Measurements from ENCODE around the gene REV3L.

REV3L gene

DNA sequence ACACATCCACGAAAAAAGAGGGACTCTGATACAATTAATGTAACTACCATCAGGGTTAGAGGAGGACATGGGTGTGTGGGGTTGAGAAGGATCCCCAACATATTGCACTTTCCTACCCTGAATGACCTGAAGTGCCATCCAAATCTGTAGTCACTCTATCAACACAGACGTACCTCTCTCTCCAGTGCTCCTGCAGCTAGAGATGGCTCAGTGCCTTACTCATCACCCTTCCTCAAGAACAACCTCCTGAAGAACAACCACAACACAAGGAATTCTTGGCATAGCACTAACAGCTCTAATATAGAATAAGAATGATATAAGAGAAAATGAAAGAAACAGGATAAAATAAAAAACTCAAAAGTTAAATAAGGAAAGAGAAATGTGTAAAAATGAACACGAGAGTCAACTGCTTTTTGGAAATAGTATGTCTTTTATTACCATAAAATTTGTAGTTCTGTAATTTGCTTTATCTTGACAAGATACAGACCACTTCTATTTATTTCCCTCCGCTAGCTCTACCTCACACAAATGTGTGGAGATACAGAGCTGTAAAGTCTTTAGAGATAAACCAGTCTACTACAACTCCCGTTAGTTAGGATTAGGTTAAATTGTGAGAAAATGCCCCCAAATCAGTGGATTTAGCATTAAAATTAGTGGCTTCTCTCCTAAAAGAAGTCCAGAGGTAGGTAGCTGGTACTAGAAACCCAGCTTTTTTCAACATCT lies 63.9 kb downstream of the REV3L start:
- DNase-seq, result no peak

GRCh38 chr6:111417946-111418345 lies 65.1 kb downstream of the REV3L start:
- DNase-seq, result no peak

DNA sequence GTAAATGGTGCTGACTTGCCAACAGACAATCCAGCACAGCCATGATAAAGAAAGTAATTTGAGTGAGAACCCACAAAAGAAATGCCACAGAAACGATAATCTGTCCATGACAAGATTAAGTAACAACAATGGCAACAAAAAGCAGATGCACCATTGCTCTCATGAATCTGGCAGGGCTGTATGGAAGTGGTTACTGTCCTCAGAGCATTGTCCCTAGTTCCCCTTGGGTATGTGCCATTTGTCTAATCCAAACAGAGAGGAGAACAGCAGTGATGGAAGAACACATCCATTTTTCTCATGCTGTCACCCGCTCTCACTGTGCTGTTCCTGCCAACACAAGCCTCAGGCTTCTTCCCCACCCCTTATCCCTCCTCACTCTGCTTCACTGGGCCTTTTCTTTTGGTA lies 65.8 kb downstream of the REV3L start:
- DNase-seq, result no peak

DNA sequence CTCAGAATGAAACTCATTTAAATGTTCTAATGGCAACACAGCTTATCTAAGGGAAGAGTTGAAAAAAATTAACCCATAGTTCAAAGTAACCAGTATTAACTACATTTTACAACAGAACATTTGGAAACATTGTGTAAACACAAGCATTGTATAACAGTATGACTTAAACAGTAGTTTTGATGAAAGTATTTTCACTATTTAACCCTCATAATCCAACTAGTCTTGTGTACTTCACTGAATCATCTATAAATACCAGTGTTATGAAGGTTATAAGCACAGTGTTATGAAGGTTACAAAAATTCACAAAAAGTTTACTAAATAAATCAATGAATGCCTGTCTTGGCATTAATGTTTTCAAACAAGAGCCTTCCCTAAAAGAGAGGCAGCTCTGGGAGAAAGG lies 66.5 kb downstream of the REV3L start:
- no peak for DNase-seq

DNA sequence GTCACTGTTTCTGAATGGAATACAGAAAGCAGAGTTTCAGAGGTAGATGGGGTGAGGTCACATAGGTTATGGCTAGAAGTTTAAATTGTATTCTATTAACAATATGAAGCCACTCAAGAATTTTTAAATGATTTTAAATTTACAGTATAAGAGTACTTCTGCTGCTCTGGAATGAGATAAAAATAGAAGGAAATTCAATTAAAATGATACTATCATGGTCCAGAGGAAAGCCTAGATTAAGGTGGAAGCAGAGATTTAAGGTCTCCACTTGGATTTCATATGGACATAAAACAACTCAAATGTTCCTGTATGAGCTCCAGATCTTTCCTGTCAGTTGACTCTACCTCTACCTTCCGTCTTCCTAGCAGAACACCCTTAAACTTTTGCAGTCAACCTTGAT lies 68.6 kb downstream of the REV3L start:
- no peak for DNase-seq

DNA sequence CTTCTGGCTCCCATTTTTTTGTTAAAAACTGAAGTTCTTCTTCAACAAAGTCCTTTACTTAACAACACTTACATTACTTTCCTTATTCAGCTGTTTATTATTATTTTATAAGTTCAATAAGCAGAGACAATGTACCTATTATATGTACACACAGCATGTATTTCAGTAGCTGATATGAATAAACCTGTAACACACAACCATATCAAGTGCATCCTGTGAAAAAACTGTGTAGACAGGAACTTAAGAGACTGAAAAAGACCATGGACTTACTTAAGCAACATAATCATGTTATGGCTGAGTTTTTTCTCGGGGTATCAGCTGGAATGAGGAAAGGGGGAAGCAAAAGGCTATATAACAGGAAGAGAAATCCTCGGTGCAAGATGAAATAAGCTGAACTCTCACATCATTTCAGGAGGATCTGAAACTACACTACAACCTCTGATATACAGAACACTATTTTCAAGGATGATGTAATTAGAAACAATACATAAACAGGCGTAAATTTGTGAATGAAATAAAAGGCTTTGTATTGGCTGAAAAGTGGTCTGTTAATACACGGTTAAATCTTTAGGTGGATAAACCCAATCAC lies 70.9 kb downstream of the REV3L start:
- DNase-seq, result no peak

DNA sequence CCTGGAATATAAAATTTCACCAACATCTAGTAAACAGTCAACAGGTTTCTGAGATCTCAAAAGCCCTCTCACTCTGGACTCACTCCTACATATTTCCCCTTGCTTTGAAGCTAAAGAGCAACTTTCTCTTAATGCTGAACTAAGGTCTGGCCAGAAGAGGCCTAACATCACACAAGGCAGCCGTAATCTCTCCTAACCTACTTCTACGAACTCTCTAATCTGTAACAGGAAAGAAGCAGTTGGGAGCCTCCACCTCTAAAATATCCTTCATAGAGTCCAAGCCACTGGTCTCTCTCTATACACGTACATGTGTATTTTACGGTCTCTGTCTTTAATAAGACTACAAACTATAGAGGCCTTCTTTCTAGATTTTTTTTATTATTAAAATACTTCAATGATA lies 72.0 kb downstream of the REV3L start:
- no peak for DNase-seq

DNA sequence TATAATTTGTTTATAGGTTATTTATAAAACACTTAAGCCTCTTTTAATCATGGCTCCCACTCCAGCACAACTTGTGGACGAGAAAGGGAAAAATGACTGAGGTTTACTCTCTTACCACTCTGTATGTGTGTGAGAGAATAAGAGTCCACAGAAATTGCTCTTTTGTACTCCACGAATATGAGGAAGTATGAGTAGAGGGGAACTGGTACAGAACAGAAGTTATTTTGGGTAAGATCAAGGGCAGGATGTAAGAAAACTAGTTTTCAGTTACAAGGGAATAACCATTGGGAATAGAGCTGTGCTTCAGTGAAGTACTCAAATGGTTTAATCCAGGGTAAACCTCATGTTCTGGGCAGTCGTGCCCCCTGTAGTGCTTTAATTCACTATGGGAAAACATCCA lies 72.6 kb downstream of the REV3L start:
- no peak for DNase-seq

DNA sequence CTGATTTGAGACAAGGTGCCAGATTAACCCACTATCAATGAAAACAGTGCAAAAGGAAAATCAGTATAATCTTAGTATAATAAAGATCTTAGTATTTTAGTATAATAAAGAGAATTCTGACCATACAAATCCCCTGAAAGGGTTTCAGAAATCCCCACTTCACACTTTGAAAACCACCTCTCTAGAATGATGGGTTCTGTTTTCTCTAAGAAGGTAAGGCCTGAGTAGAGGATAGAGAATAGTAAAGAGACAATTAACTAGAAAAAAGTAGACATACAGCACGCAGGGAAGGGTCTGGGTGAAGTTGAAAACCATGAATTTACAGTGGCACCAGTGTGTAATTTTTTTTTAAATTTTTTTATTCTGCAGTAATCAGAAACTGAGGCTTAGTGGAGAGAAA lies 73.6 kb downstream of the REV3L start:
- no peak for DNase-seq

- DNase-seq, result no peak
These were observed 75.3 kb downstream of the REV3L start for GRCh38 chr6:111407686-111408085.

DNA sequence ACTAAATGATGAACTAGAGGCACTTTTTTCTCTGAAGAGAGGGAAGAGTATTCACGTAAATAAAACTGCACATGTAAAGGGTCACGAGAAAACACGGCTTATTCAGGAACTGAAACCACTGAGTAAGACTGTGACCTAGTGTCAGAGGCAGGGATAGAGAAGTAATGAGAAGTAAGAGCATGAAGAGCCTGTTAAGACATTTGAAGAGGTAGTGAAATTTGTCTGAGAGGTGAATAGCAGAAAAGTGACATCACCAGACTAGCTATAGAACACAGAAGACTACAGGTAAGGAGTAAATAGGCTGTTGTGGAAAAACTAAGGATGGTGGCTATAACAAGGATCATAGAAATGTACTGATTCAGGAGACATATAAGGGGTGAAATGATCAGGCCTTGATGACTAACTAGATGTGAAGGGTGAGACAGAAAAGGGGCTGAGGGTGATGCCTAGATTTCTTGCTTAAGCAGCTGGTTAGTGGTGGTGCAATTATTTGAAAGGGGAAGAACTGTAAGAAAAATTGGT lies 76.8 kb downstream of the REV3L start:
- DNase-seq, result no peak

DNA sequence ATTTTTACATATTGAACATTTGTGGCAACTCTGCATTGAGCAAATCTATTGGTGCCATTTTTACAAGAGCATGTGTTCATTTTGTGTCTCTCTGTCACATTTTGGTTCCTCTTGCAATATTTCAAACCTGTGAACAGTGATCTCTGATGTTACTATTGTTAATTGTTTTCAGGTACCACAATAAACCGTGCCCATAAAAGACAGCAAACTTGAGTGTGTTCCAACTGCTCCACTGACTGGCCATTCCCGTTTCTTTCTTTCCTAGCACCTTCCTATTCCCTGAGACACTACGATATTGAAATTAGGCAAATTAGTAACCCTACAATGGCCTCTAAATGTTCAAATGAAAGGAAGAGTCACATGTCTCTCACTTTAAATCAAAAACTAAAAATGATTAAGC lies 79.6 kb downstream of the REV3L start:
- no peak for DNase-seq

GRCh38 chr6:111399626-111400025 lies 83.4 kb downstream of the REV3L start:
- no peak for DNase-seq

- no peak for DNase-seq
These were observed 94.3 kb downstream of the REV3L start for GRCh38 chr6:111388681-111389080.

GRCh38 chr6:111382476-111383294 lies 100.3 kb downstream of the REV3L start:
- DNase-seq, result no peak

DNA sequence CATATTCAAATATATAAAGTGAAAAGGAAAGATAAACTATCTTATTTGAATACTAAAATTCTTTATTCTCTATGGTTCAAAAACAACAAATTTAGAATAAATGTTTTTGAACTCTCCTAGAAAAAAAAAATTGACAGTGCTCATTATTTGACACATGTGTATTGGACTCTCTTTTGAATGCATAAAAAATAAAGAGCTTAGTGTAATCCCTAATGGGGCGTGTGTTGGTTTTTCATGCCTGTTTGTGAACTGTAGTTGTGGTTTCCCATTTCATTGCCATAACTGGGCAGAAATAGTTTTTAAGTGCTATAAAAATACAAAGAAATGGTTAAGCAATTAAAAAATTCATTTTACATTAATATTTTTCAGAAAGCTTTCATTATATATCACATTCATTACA lies 101.3 kb downstream of the REV3L start:
- DNase-seq, result no peak

GRCh38 chr6:111381123-111381522 lies 101.9 kb downstream of the REV3L start:
- no peak for DNase-seq

- no peak for DNase-seq
These were observed 103.2 kb downstream of the REV3L start for GRCh38 chr6:111379831-111380230.

- no peak for DNase-seq
These were observed 103.7 kb downstream of the REV3L start for GRCh38 chr6:111379302-111379701.

- no peak for DNase-seq
These were observed 105.4 kb downstream of the REV3L start for GRCh38 chr6:111377558-111378120.

DNA sequence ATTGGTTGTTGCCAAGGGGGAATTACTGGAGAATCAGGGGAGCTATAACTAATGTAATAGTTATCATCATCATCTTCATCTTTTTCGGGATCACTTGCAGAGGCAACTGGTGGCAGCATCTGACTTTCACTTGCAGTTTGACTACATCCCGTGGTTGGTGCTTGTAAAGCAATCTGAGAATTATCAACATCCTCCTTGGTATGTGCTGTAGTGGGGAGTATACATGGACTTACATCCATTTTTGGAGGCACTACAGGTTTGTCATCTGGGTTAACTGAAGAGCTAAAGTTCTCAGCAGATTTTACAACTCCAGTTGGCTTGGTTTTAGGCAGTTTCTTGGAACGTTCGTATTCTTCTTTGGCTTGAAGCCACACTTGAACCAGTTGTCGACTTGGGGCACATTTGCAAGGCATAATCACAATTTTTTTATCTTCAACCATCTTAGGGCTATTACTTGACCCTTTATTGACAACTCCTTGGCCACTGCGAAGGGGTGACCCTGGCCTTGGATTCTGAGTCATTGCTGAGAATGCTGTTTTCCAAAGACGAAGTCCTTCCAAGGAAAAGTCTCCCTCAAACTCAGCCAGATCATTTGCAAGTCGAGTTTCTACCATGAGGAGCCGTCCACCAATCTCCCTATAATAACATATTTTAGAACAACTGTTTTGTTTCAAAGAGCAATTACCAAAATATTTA lies 115.5 kb downstream of the REV3L start:
- DNase-seq, result no peak

GRCh38 chr6:111361648-111362047 lies 121.4 kb downstream of the REV3L start:
- DNase-seq, result no peak

DNA sequence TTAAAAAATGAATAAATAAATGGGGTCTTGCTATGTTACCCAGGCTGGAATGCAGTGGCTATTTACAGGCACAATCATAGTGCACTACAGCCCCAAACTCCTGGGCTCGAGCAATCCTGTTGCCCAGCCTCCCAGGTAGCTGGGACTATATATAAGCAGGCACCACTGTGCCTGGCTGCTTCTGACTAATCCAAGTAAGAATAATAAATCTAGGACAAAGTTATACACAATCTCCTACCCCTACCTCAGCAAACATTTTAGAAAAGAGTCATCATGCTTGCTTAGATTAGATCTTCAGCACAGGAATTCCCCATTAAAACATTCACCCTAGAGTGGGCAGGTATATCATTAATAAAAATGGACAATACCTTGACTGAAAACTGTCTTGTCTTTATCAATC lies 124.6 kb downstream of the REV3L start:
- no peak for DNase-seq
